CD14-positive monocyte (primary cell): ENCODE measurements around the gene ZP2. TPM values are rescaled to one million over a fixed set of nuclear protein-coding genes. Genes with fewer than 3 reads are reported as not detected.

ENCODE experiments used
- DNase-seq, 3 donors: peaks; one replicate each; pipeline ENCODE4 v3.0.0-alpha.2; 2011 to 2022
- H2AFZ ChIP-seq: 2 replicates; pipeline ENCODE4 v1.6.0; 2012; ENCODE audit warnings: mild to moderate bottlenecking, low read depth, low read length, inconsistent platforms; ENCODE audit not compliant: insufficient read depth, poor library complexity, severe bottlenecking
- H3K27ac ChIP-seq, 2 donors: 1 replicate in 1 of 2; 2 replicates in 1 of 2; pipeline ENCODE4 v1.5.1; 2012 to 2013; ENCODE audit warnings: low read length in 2 of 2, control low read depth in 1 of 2, inconsistent platforms in 1 of 2, low read depth in 1 of 2, mild to moderate bottlenecking in 1 of 2
- H3K27me3 ChIP-seq, 2 donors: one replicate each; pipeline versions ENCODE4 v1.6.0 to v1.6.1; 2011 to 2013; ENCODE audit warnings: low read length in 2 of 2; ENCODE audit not compliant: control insufficient read depth in 2 of 2, insufficient read depth in 2 of 2
- H3K36me3 ChIP-seq, 2 donors: replicated peaks in 1 of 2; 1 replicate in 1 of 2; 2 replicates in 1 of 2; pipeline versions ENCODE4 v1.5.1 to v1.6.1; 2012 to 2013; ENCODE audit warnings: low read length in 2 of 2, control low read depth in 1 of 2, inconsistent platforms in 1 of 2, mild to moderate bottlenecking in 1 of 2; ENCODE audit not compliant: insufficient read depth in 2 of 2, control insufficient read depth in 1 of 2
- H3K4me1 ChIP-seq, 2 donors: 1 replicate in 1 of 2; 2 replicates in 1 of 2; pipeline versions ENCODE4 v1.5.1 to v1.6.1; 2012 to 2013; ENCODE audit warnings: low read length in 2 of 2, control low read depth in 1 of 2, inconsistent platforms in 1 of 2, mild to moderate bottlenecking in 1 of 2, moderate library complexity in 1 of 2; ENCODE audit not compliant: insufficient read depth in 2 of 2, control insufficient read depth in 1 of 2
- H3K4me2 ChIP-seq: replicated peaks from 2 replicates; pipeline ENCODE3; 2012; ENCODE audit warnings: low read length, moderate library complexity, mild to moderate bottlenecking; ENCODE audit not compliant: poor library complexity, severe bottlenecking; ENCODE audit errors: extremely low read depth
- H3K4me3 ChIP-seq, 3 experiments: fragments of 200-600 bp in 1 of 3; sonication (generic) in 1 of 3; replicated peaks in 1 of 3; 1 replicate in 2 of 3; 2 replicates in 1 of 3; pipeline ENCODE4 v1.5.1; 2011 to 2013; ENCODE audit warnings: low read length in 3 of 3, mild to moderate bottlenecking in 3 of 3, control low read depth in 2 of 3, low read depth in 2 of 3, inconsistent platforms in 1 of 3, moderate library complexity in 1 of 3
- H3K79me2 ChIP-seq: 2 replicates; pipeline ENCODE4 v1.6.0; 2012; ENCODE audit warnings: mild to moderate bottlenecking, control low read depth, inconsistent platforms, low read length, moderate library complexity; ENCODE audit not compliant: insufficient read depth
- H3K9ac ChIP-seq: 2 replicates; pipeline ENCODE4 v1.6.0; 2017; ENCODE audit warnings: low read length, mild to moderate bottlenecking; ENCODE audit not compliant: insufficient read depth, poor library complexity, severe bottlenecking
- H3K9me3 ChIP-seq, 2 donors: replicated peaks in 1 of 2; 1 replicate in 1 of 2; 2 replicates in 1 of 2; pipeline versions ENCODE4 v1.5.1 to v1.6.1; 2012 to 2013; ENCODE audit warnings: low read length in 2 of 2, control low read depth in 1 of 2; ENCODE audit not compliant: control insufficient read depth in 1 of 2, insufficient read depth in 1 of 2
- H4K20me1 ChIP-seq: 2 replicates; pipeline ENCODE4 v1.6.0; 2012; ENCODE audit warnings: mild to moderate bottlenecking, low read length, control low read depth, moderate library complexity; ENCODE audit not compliant: insufficient read depth
- H3K27ac Mint-ChIP-seq, 7 donors: one replicate each; pipeline ENCODE4 v1.8.0; 2020; ENCODE audit warnings: mild to moderate bottlenecking in 7 of 7, mixed read lengths in 7 of 7, moderate library complexity in 6 of 7, inconsistent platforms in 2 of 7
- H3K27me3 Mint-ChIP-seq, 3 donors: one replicate each; pipeline ENCODE4 v1.8.0; 2021 to 2022; ENCODE audit warnings: low read depth in 3 of 3, mild to moderate bottlenecking in 3 of 3, mixed read lengths in 3 of 3, moderate library complexity in 3 of 3, inconsistent platforms in 1 of 3
- H3K36me3 Mint-ChIP-seq, 2 donors: one replicate each; pipeline ENCODE4 v1.8.0; 2020; ENCODE audit warnings: mixed read lengths in 2 of 2, inconsistent platforms in 1 of 2, mild to moderate bottlenecking in 1 of 2
- H3K4me1 Mint-ChIP-seq: one replicate; pipeline ENCODE4 v1.8.0; 2020; ENCODE audit warnings: mild to moderate bottlenecking, mixed read lengths
- H3K4me3 Mint-ChIP-seq, 2 donors: one replicate each; pipeline ENCODE4 v1.8.0; 2020; ENCODE audit warnings: mild to moderate bottlenecking in 2 of 2, mixed read lengths in 2 of 2, moderate library complexity in 1 of 2
- H3K9me3 Mint-ChIP-seq, 7 donors: one replicate each; pipeline ENCODE4 v1.8.0; 2020 to 2022; ENCODE audit warnings: mixed read lengths in 7 of 7, mild to moderate bottlenecking in 6 of 7, moderate library complexity in 6 of 7, inconsistent platforms in 2 of 7
- WGBS: methylation state at CpG from one replicate; pipeline ENCODE4 v1.1.5; 2013; ENCODE audit warnings: missing lambda C conversion rate; ENCODE audit not compliant: insufficient coverage; 5-methylcytosine and 5-hydroxymethylcytosine counted together
- intact Hi-C, 2 donors: fragments of 100-400 bp; cut with micrococcal nuclease; formaldehyde crosslinking; loops; one replicate each; pipeline versions ENCODE4 v1.15.0 to v1.15.1; 2023
- polyA plus RNA-seq, 3 donors: library from polyadenylated mRNA; depleted of rRNA in 1 of 3; unstranded in 2 of 3; stranded (reverse) in 1 of 3; fragments of 300-500 nt in 2 of 3; fragments of >200 nt in 1 of 3; fragmentation: Illumina TruSeq in 2 of 3; gene quantifications; 1 replicate in 2 of 3; 2 replicates in 1 of 3; pipeline ENCODE4 v1.2.3, GENCODE V29; 2012 to 2021
- TF ChIP-seq, protein P1 (sequence below): fragments of 200-600 bp; IDR thresholded peaks from one replicate; pipeline ENCODE4 v1.8.0; 2022; ENCODE audit warnings: antibody characterized with exemption, mild to moderate bottlenecking

The ZP2 gene
- polyA plus RNA-seq, 3 donors: not detected

DNA sequence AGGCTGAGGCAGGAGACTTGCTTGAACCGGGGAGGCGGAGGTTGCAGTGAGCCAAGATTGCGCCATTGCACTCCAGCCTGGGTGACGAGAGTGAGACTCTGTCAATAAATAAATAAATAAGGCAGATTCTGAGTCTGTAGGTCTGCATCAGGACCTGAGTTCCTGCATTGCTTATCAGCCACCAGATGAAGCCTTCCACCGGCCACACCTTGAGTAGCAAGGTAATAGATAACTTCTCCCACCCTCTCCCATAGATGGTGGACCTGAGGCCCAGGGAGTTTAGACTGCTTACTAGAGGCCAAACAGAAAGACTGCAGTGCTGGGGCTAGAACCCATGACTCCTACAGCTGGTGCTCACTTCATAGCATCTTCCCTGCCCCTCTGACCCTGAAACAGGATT is 22.1 kb downstream of the ZP2 start:
- no peaks in the 10 kb centered on the region for H3K36me3 ChIP-seq
- no peak overlapping the region for H3K4me3 ChIP-seq
- Mint-ChIP-seq H3K27ac (no peak overlapping the region), H3K9me3 (peaks cover 0 to 17% (median 7%) of the 10 kb centered on the region in 7 donors), H3K36me3 (no peaks in the 10 kb centered on the region), H3K27me3 (peaks cover 10 to 13% (median 11%) of the 10 kb centered on the region in 3 donors), H3K4me1 (peaks cover 6% of the 10 kb centered on the region), H3K4me3 (peak overlapping the region in 1 of 2 donors; percentile 26)
- H3K79me2 ChIP-seq: no peaks in the 10 kb centered on the region
- TF ChIP-seq, protein P1, sequence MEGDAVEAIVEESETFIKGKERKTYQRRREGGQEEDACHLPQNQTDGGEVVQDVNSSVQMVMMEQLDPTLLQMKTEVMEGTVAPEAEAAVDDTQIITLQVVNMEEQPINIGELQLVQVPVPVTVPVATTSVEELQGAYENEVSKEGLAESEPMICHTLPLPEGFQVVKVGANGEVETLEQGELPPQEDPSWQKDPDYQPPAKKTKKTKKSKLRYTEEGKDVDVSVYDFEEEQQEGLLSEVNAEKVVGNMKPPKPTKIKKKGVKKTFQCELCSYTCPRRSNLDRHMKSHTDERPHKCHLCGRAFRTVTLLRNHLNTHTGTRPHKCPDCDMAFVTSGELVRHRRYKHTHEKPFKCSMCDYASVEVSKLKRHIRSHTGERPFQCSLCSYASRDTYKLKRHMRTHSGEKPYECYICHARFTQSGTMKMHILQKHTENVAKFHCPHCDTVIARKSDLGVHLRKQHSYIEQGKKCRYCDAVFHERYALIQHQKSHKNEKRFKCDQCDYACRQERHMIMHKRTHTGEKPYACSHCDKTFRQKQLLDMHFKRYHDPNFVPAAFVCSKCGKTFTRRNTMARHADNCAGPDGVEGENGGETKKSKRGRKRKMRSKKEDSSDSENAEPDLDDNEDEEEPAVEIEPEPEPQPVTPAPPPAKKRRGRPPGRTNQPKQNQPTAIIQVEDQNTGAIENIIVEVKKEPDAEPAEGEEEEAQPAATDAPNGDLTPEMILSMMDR: no peak
- peaks cover 0 to 2% of the 10 kb centered on the region in 2 donors for H3K27me3 ChIP-seq
- H3K4me1 ChIP-seq: peaks cover 4 to 5% of the 10 kb centered on the region in 2 donors
- intact Hi-C loops: loop anchor here (5.0 to 10.0 kb wide), 3 partner anchors 363 to 1488 kb away; no protein-coding TSS in a partner anchor
- H3K9me3 ChIP-seq: peaks cover 0 to 5% of the 10 kb centered on the region in 2 donors
- DNase-seq: no peak
- 90% methylated on average over 3 of the region's 5 CpGs for WGBS
- H2AFZ ChIP-seq: no peak overlapping the region
- H3K9ac ChIP-seq: no peak overlapping the region
- H3K27ac ChIP-seq: no peak overlapping the region
- H4K20me1 ChIP-seq: no peaks in the 10 kb centered on the region
- no peak overlapping the region for H3K4me2 ChIP-seq

DNA sequence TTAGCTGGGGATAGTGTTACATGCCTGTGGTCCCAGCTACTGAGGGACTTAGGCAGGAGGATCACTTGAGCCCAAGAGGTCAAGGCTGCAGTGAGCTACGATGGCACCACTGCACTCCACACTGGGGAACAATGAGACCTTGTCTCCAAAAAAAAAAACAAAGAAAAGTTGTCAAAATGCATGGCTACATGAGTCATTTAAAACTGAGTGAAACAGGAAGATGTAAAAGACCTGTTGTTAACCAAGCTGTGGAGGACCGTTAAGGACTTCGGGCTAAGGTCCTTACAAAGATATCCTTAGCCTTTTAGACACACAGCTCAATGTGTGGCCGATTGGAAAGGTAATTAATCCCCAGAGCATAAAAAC is 25.1 kb downstream of the ZP2 start:
- 75% methylated on average over 1 of the region's 4 CpGs for whole genome bisulfite sequencing
- H3K4me3 ChIP-seq: no peak overlapping the region
- peaks cover 4 to 5% of the 10 kb centered on the region in 2 donors for H3K4me1 ChIP-seq
- no peak for DNase-seq
- TF ChIP-seq, protein P1: no peak
- H3K27ac Mint-ChIP-seq: peak overlapping the region in 1 of 7 donors; percentile 43
- H3K79me2 ChIP-seq: no peaks in the 10 kb centered on the region
- H3K27me3 ChIP-seq: peaks cover 0 to 2% of the 10 kb centered on the region in 2 donors
- intact Hi-C loops: loop anchor here (5.0 to 10.0 kb wide), 3 partner anchors 366 to 1491 kb away; no protein-coding TSS in a partner anchor
- H4K20me1 ChIP-seq: no peaks in the 10 kb centered on the region
- H3K27me3 Mint-ChIP-seq: peaks cover 2 to 8% (median 8%) of the 10 kb centered on the region in 3 donors
- H2AFZ ChIP-seq: no peak overlapping the region
- H3K9me3 Mint-ChIP-seq: peaks cover 0 to 19% (median 12%) of the 10 kb centered on the region in 7 donors
- no peak overlapping the region for H3K27ac ChIP-seq
- no peaks in the 10 kb centered on the region for H3K9me3 ChIP-seq
- no peak overlapping the region for H3K4me2 ChIP-seq
- no peak overlapping the region for H3K4me3 Mint-ChIP-seq
- H3K36me3 ChIP-seq: peaks cover 7 to 13% of the 10 kb centered on the region in 2 donors
- H3K4me1 Mint-ChIP-seq: peaks cover 6% of the 10 kb centered on the region
- H3K9ac ChIP-seq: no peak overlapping the region
- H3K36me3 Mint-ChIP-seq: peaks cover 10 to 13% of the 10 kb centered on the region in 2 donors
